ENCODE results near the gene SRMS.

The SRMS gene

DNA sequence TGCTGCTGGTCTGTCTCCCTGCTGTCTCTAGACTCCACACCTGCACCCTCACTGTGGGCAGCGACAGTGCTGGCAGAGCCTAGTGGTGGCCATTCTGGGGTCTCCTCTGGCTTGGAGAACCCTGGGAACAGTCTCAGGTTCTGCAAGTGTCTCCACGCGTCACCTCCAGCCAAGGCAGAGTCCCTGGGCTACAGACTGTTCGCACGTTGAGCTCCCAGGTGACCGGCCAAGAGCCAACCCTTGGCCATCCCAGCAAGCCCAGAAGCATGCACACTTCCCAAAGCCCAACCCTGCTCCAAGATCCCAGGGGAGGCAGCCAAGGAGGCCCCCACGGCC lies 53.5 kb downstream of the SRMS start:
- Histone ChIP-seq H2AFZ (ENCODE audit: low read depth, low read length, severe bottlenecking) (no peak overlapping the region), H4K20me1 (ENCODE audit: low read depth, low read length) (no peaks in the 10 kb centered on the region), H3K4me3 (ENCODE audit: insufficient read depth, low read length, poor library complexity, severe bottlenecking) (no peak overlapping the region), H3K9me2 (replicated peaks; ENCODE audit: insufficient read depth, low read length) (no peaks in the 10 kb centered on the region), H3K4me2 (ENCODE audit: low read depth, low read length, poor library complexity, severe bottlenecking) (no peak overlapping the region), H3K79me2 (ENCODE audit: insufficient read depth, low read length) (no peaks in the 10 kb centered on the region), H3F3A (ENCODE audit: insufficient read depth) (no peaks in the 10 kb centered on the region), H3K36me3 (ENCODE audit: low read length) (no peaks in the 10 kb centered on the region), H3K9me3 (ENCODE audit: insufficient read depth, low read length) (no peaks in the 10 kb centered on the region), H3K9ac (ENCODE audit: low read length) (no peak overlapping the region), H3K27me3 (ENCODE audit: low read length) (no peaks in the 10 kb centered on the region), H3K27ac (ENCODE audit: low read depth, low read length) (no peak overlapping the region)
- no peak for TF ChIP-seq EZH2phosphoT487 (conservative IDR thresholded peaks at IDR 0.05; ENCODE audit: low read length)
- TF ChIP-seq, protein P1, sequence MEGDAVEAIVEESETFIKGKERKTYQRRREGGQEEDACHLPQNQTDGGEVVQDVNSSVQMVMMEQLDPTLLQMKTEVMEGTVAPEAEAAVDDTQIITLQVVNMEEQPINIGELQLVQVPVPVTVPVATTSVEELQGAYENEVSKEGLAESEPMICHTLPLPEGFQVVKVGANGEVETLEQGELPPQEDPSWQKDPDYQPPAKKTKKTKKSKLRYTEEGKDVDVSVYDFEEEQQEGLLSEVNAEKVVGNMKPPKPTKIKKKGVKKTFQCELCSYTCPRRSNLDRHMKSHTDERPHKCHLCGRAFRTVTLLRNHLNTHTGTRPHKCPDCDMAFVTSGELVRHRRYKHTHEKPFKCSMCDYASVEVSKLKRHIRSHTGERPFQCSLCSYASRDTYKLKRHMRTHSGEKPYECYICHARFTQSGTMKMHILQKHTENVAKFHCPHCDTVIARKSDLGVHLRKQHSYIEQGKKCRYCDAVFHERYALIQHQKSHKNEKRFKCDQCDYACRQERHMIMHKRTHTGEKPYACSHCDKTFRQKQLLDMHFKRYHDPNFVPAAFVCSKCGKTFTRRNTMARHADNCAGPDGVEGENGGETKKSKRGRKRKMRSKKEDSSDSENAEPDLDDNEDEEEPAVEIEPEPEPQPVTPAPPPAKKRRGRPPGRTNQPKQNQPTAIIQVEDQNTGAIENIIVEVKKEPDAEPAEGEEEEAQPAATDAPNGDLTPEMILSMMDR (IDR thresholded peaks at IDR 0.05; ENCODE audit: insufficient read depth, low read length, poor library complexity, severe bottlenecking) = no peak

DNA sequence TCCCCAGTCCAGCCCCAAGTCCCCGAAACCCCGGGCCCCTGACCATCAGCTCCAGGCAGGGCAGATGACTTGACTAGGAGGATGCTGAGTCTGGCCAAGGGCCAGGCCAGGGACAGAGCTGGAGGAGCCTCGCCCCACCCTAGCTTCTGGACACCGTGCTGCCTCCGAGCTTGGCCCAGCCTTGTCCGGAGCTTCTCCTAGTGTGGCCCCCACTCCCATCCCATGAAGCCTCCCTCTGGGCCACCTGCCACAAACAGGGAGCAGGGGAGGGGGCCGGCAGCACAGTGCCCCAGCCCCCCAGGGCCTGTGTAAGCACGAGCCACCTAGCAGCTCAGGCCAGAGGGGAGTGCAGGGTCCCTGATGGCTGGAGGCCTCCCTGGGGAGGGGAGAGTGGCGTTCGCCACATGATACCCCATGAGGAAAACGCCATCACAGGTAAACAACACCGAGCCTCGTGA lies 54.0 kb downstream of the SRMS start:
- Histone ChIP-seq H3K4me3 (ENCODE audit: insufficient read depth, low read length, poor library complexity, severe bottlenecking) (no peak overlapping the region), H3K9me2 (replicated peaks; ENCODE audit: insufficient read depth, low read length) (no peaks in the 10 kb centered on the region), H3K36me3 (ENCODE audit: low read length) (no peaks in the 10 kb centered on the region), H4K20me1 (ENCODE audit: low read depth, low read length) (no peaks in the 10 kb centered on the region), H2AFZ (ENCODE audit: low read depth, low read length, severe bottlenecking) (no peak overlapping the region), H3K27me3 (ENCODE audit: low read length) (no peaks in the 10 kb centered on the region), H3K9me3 (ENCODE audit: insufficient read depth, low read length) (no peaks in the 10 kb centered on the region), H3F3A (ENCODE audit: insufficient read depth) (no peaks in the 10 kb centered on the region), H3K9ac (ENCODE audit: low read length) (no peak overlapping the region), H3K27ac (ENCODE audit: low read depth, low read length) (no peak overlapping the region), H3K4me2 (ENCODE audit: low read depth, low read length, poor library complexity, severe bottlenecking) (no peak overlapping the region), H3K79me2 (ENCODE audit: insufficient read depth, low read length) (no peaks in the 10 kb centered on the region)
- TF ChIP-seq EZH2phosphoT487 (conservative IDR thresholded peaks at IDR 0.05; ENCODE audit: low read length) = no peak
- TF ChIP-seq, protein P1 (IDR thresholded peaks at IDR 0.05; ENCODE audit: insufficient read depth, low read length, poor library complexity, severe bottlenecking) = no peak

DNA sequence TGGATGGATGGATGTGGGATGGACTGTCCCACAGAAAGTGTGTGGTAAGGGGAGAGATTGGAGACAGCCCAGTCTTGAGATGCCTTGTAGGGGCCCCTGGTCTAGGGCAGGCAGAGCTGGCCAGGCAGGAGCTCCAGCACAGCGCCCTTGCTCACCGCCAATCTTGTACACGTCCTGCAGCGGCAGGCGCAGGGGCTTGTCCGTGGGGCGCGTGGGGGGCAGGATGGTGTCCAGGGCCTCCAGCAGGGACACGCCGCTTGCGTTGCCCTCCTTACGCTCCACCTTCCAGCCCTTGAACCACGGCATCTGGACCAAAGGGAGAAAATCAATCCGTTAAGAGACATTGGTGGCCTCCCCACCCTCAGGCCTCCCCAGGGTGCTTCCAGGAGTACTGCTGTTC lies 54.6 kb downstream of the SRMS start:
- Histone ChIP-seq H3K9me3 (ENCODE audit: insufficient read depth, low read length) (no peaks in the 10 kb centered on the region), H3K27ac (ENCODE audit: low read depth, low read length) (no peak overlapping the region), H3K9ac (ENCODE audit: low read length) (no peak overlapping the region), H3K4me3 (ENCODE audit: insufficient read depth, low read length, poor library complexity, severe bottlenecking) (no peak overlapping the region), H3K36me3 (ENCODE audit: low read length) (no peaks in the 10 kb centered on the region), H3K79me2 (ENCODE audit: insufficient read depth, low read length) (no peaks in the 10 kb centered on the region), H3K27me3 (ENCODE audit: low read length) (no peaks in the 10 kb centered on the region), H3F3A (ENCODE audit: insufficient read depth) (no peaks in the 10 kb centered on the region), H2AFZ (ENCODE audit: low read depth, low read length, severe bottlenecking) (no peak overlapping the region), H4K20me1 (ENCODE audit: low read depth, low read length) (no peaks in the 10 kb centered on the region), H3K4me2 (ENCODE audit: low read depth, low read length, poor library complexity, severe bottlenecking) (no peak overlapping the region), H3K9me2 (replicated peaks; ENCODE audit: insufficient read depth, low read length) (no peaks in the 10 kb centered on the region)
- TF ChIP-seq, protein P1 (IDR thresholded peaks at IDR 0.05; ENCODE audit: insufficient read depth, low read length, poor library complexity, severe bottlenecking) = no peak
- TF ChIP-seq EZH2phosphoT487 (conservative IDR thresholded peaks at IDR 0.05; ENCODE audit: low read length) = no peak

DNA sequence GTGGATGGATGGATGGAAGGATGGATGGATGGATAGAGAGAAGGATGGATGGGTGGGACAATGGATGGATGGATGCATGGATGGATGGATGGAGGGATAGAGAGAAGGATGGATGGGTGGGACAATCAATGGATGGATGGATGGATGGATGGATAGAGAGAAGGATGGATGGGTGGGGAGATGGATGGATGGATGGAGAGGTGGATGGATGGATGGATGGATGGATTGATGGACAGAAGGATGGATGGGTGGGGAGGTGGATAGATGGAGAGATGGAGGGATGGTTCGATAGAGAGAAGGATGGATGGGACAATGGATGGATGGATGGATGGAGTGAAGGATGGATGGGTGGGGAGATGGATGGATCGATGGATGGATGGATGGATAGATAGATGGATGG lies 55.0 kb downstream of the SRMS start:
- no peaks in the 10 kb centered on the region for H4K20me1 ChIP-seq (ENCODE audit: low read depth, low read length)
- TF ChIP-seq, protein P1 (IDR thresholded peaks at IDR 0.05; ENCODE audit: insufficient read depth, low read length, poor library complexity, severe bottlenecking) = no peak
- no peak for TF ChIP-seq EZH2phosphoT487 (conservative IDR thresholded peaks at IDR 0.05; ENCODE audit: low read length)
- H3K9me2 ChIP-seq (replicated peaks; ENCODE audit: insufficient read depth, low read length) = no peaks in the 10 kb centered on the region
- H3K27ac ChIP-seq (ENCODE audit: low read depth, low read length) = no peak overlapping the region
- H3K4me2 ChIP-seq (ENCODE audit: low read depth, low read length, poor library complexity, severe bottlenecking) = no peak overlapping the region
- H3K9me3 ChIP-seq (ENCODE audit: insufficient read depth, low read length) = no peaks in the 10 kb centered on the region
- H3K79me2 ChIP-seq (ENCODE audit: insufficient read depth, low read length) = no peaks in the 10 kb centered on the region
- H3K36me3 ChIP-seq (ENCODE audit: low read length) = no peaks in the 10 kb centered on the region
- no peak overlapping the region for H2AFZ ChIP-seq (ENCODE audit: low read depth, low read length, severe bottlenecking)
- H3K9ac ChIP-seq (ENCODE audit: low read length) = no peak overlapping the region
- H3K4me3 ChIP-seq (ENCODE audit: insufficient read depth, low read length, poor library complexity, severe bottlenecking) = no peak overlapping the region
- no peaks in the 10 kb centered on the region for H3K27me3 ChIP-seq (ENCODE audit: low read length)
- no peaks in the 10 kb centered on the region for H3F3A ChIP-seq (ENCODE audit: insufficient read depth)

Data from SU-DHL-6 (cell line).